ENCODE results near the gene FOXG1. TPM values are rescaled to one million over a fixed set of nuclear protein-coding genes. Genes with fewer than 3 reads are reported as not detected.
A peak's percentile ranks its signal among the peaks of the same experiment; 100 is the strongest.

The FOXG1 gene
- polyA plus RNA-seq (53.5 and 54.0 TPM in 2 replicates), polyA minus RNA-seq (66.0 and 87.2 TPM in 2 replicates)

DNA sequence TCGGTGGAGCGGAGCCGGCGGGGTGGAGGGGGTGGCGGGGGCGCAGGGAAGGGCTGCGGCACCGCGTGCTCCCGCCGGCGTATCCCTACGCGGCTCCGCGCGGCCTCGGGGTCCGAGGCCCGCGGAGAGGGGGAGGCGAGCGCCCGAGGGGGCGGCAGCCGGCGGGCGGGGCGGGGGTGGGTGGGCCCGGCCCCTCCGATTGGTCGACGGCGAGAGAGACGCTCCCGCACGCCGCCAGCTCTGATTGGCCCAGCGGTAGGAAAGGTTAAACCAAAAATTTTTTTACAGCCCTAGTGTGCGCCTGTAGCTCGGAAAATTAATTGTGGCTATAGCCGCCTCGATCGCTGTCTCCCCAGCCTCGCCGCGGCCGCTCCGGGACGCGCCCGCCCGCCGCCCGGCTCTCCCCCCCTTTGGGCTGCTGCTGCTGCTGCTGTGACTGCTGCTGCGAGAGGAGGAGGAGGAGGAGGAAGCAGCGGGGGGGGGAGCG is at the start of gene FOXG1:
Gene FOXG1, plus strand, starts transcription at position 319 of the 487 bp plus-strand sequence. CDS start 493 bp downstream, outside the sequence.
- H3K4me3 ChIP-seq (ENCODE audit: low read length): peak within 1 kb of the TSS; percentile 89
- peak within 1 kb of the TSS; percentile 98 for H3K9ac ChIP-seq (ENCODE audit: low read length)
- H3K36me3 ChIP-seq (ENCODE audit: insufficient read depth, low read length): peaks cover 16% of the 10 kb centered on the region
- no peak within 1 kb of the TSS for H2AFZ ChIP-seq (ENCODE audit: low read depth, low read length)
- peak within 1 kb of the TSS; percentile 85 for H3K4me2 ChIP-seq (ENCODE audit: low read length)
- H4K20me1 ChIP-seq (ENCODE audit: insufficient read depth): peaks cover 17% of the 10 kb centered on the region
- no peaks in the 10 kb centered on the region for H3K9me2 ChIP-seq (ENCODE audit: insufficient read depth, low read length)
- peaks cover 87% of the 10 kb centered on the region for H3K79me2 ChIP-seq (replicated peaks; ENCODE audit: insufficient read depth, low read length)
- no peaks in the 10 kb centered on the region for H3K27me3 ChIP-seq (ENCODE audit: insufficient read depth, low read depth, low read length)
- H3K27ac ChIP-seq (ENCODE audit: low read length): peak within 1 kb of the TSS; percentile 100
- TF ChIP-seq TAF1 (IDR thresholded peaks at IDR 0.05; ENCODE audit: low read depth) (peak; percentile 82), MXI1 (conservative IDR thresholded peaks at IDR 0.05; ENCODE audit: poor library complexity, severe bottlenecking) (no peak), POLR2AphosphoS5 (IDR thresholded peaks at IDR 0.05) (peak; percentile 83)
- TF ChIP-seq, protein P1, sequence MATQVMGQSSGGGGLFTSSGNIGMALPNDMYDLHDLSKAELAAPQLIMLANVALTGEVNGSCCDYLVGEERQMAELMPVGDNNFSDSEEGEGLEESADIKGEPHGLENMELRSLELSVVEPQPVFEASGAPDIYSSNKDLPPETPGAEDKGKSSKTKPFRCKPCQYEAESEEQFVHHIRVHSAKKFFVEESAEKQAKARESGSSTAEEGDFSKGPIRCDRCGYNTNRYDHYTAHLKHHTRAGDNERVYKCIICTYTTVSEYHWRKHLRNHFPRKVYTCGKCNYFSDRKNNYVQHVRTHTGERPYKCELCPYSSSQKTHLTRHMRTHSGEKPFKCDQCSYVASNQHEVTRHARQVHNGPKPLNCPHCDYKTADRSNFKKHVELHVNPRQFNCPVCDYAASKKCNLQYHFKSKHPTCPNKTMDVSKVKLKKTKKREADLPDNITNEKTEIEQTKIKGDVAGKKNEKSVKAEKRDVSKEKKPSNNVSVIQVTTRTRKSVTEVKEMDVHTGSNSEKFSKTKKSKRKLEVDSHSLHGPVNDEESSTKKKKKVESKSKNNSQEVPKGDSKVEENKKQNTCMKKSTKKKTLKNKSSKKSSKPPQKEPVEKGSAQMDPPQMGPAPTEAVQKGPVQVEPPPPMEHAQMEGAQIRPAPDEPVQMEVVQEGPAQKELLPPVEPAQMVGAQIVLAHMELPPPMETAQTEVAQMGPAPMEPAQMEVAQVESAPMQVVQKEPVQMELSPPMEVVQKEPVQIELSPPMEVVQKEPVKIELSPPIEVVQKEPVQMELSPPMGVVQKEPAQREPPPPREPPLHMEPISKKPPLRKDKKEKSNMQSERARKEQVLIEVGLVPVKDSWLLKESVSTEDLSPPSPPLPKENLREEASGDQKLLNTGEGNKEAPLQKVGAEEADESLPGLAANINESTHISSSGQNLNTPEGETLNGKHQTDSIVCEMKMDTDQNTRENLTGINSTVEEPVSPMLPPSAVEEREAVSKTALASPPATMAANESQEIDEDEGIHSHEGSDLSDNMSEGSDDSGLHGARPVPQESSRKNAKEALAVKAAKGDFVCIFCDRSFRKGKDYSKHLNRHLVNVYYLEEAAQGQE (IDR thresholded peaks at IDR 0.05; ENCODE audit: borderline replicate concordance): peak; percentile 18
- H3F3A ChIP-seq (ENCODE audit: insufficient read depth, low read length, poor library complexity, severe bottlenecking): peaks cover 27% of the 10 kb centered on the region
- no peaks in the 10 kb centered on the region for H3K9me3 ChIP-seq (ENCODE audit: low read length)

DNA sequence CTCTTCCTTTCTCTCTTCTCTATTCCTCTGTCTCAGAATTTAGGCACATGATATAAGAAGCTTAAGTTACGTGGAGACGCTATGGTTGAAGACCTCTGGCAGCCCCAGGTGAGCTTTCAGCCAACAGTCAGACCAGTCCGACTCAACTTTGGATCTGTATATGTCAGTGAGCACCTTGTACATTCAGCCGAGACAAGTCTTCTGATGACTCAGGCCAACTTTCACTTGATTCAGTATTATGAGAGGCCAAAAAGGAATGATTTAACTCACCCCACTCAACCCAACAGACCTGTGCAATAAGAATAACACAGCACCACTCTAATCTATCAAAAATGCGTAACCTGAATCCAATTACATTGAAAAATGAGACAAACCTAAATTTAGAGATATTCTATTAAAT is 47.5 kb upstream of the FOXG1 start:
- no peak overlapping the region for H3K4me2 ChIP-seq (ENCODE audit: low read length)
- no peak overlapping the region for H3K9ac ChIP-seq (ENCODE audit: low read length)
- no peaks in the 10 kb centered on the region for H3K36me3 ChIP-seq (ENCODE audit: insufficient read depth, low read length)
- H4K20me1 ChIP-seq (ENCODE audit: insufficient read depth): no peaks in the 10 kb centered on the region
- H3K27me3 ChIP-seq (ENCODE audit: insufficient read depth, low read depth, low read length): no peaks in the 10 kb centered on the region
- TF ChIP-seq EP300 (conservative IDR thresholded peaks at IDR 0.05; ENCODE audit: poor library complexity, severe bottlenecking): no peak
- no peak for TF ChIP-seq SMC3 (conservative IDR thresholded peaks at IDR 0.05; ENCODE audit: poor library complexity)
- TF ChIP-seq MXI1 (conservative IDR thresholded peaks at IDR 0.05; ENCODE audit: poor library complexity, severe bottlenecking): no peak
- TF ChIP-seq, protein P2, sequence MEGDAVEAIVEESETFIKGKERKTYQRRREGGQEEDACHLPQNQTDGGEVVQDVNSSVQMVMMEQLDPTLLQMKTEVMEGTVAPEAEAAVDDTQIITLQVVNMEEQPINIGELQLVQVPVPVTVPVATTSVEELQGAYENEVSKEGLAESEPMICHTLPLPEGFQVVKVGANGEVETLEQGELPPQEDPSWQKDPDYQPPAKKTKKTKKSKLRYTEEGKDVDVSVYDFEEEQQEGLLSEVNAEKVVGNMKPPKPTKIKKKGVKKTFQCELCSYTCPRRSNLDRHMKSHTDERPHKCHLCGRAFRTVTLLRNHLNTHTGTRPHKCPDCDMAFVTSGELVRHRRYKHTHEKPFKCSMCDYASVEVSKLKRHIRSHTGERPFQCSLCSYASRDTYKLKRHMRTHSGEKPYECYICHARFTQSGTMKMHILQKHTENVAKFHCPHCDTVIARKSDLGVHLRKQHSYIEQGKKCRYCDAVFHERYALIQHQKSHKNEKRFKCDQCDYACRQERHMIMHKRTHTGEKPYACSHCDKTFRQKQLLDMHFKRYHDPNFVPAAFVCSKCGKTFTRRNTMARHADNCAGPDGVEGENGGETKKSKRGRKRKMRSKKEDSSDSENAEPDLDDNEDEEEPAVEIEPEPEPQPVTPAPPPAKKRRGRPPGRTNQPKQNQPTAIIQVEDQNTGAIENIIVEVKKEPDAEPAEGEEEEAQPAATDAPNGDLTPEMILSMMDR (IDR thresholded peaks at IDR 0.05; ENCODE audit: poor library complexity, severe bottlenecking): no peak
- TF ChIP-seq POLR2AphosphoS5 (IDR thresholded peaks at IDR 0.05): no peak
- TF ChIP-seq RAD21 (conservative IDR thresholded peaks at IDR 0.05): no peak
- no peak for TF ChIP-seq EZH2 (IDR thresholded peaks at IDR 0.05; ENCODE audit: borderline replicate concordance, insufficient read depth, low read length, poor library complexity, severe bottlenecking)
- TF ChIP-seq TAF1 (IDR thresholded peaks at IDR 0.05; ENCODE audit: low read depth): no peak
- TF ChIP-seq, protein P1 (IDR thresholded peaks at IDR 0.05; ENCODE audit: borderline replicate concordance): no peak
- no peaks in the 10 kb centered on the region for H3F3A ChIP-seq (ENCODE audit: insufficient read depth, low read length, poor library complexity, severe bottlenecking)
- H3K9me3 ChIP-seq (ENCODE audit: low read length): no peaks in the 10 kb centered on the region
- no peak overlapping the region for H3K27ac ChIP-seq (ENCODE audit: low read length)
- no peaks in the 10 kb centered on the region for H3K9me2 ChIP-seq (ENCODE audit: insufficient read depth, low read length)
- no peak overlapping the region for H2AFZ ChIP-seq (ENCODE audit: low read depth, low read length)
- no peaks in the 10 kb centered on the region for H3K79me2 ChIP-seq (replicated peaks; ENCODE audit: insufficient read depth, low read length)
- H3K4me3 ChIP-seq (ENCODE audit: low read length): no peak overlapping the region

Measured in neural cell (in vitro differentiated cells).